BLaER1 treated with 17β-estradiol and CSF1 and Interleukin-3, amounts not matched to agents 10 nM and 100 nM (cell line): ENCODE measurements around the gene IL11.
A peak's percentile ranks its signal among the peaks of the same experiment; 100 is the strongest.
"Not testable (repeated sequence)": the region's sequence is repeated elsewhere in the genome, so short reads cannot be mapped to it uniquely, and the experiment has no call there.

Experiments
- H3K27ac ChIP-seq, 11 experiments: shearing (Covaris generic); formaldehyde crosslinking; 2 replicates each; pipeline ENCODE4 v1.8.1; 2022
- H3K27me3 ChIP-seq, 11 experiments: shearing (Covaris generic); formaldehyde crosslinking; 2 replicates each; pipeline ENCODE4 v1.8.1; 2022
- H3K36me3 ChIP-seq, 11 experiments: shearing (Covaris generic); formaldehyde crosslinking; 2 replicates each; pipeline ENCODE4 v1.8.1; 2022
- H3K4me1 ChIP-seq, 10 experiments: shearing (Covaris generic); formaldehyde crosslinking; 2 replicates each; pipeline ENCODE4 v1.8.1; 2022
- H3K4me2 ChIP-seq, 11 experiments: shearing (Covaris generic); formaldehyde crosslinking; 2 replicates each; pipeline ENCODE4 v1.8.1; 2022
- H3K4me3 ChIP-seq, 10 experiments: shearing (Covaris generic); formaldehyde crosslinking; 2 replicates each; pipeline ENCODE4 v1.8.1; 2022
- H3K9ac ChIP-seq, 11 experiments: shearing (Covaris generic); formaldehyde crosslinking; 2 replicates each; pipeline ENCODE4 v1.8.1; 2022
- H3K9me3 ChIP-seq, 11 experiments: shearing (Covaris generic); formaldehyde crosslinking; replicated peaks in 1 of 11; 2 replicates each; pipeline ENCODE4 v1.8.1; 2022
- H4K20me1 ChIP-seq, 11 experiments: shearing (Covaris generic); formaldehyde crosslinking; 2 replicates each; pipeline ENCODE4 v1.8.1; 2022
- Cebpa-rat ChIP-seq, 11 experiments: shearing (Covaris generic); IDR thresholded peaks; 2 replicates each; pipeline ENCODE4 v1.8.1; 2022

Gene IL11

GRCh38 chr19:55406826-55407549 lies 36.7 kb upstream of the IL11 start:
- H3K36me3 ChIP-seq: peaks cover 33 to 49% (median 46%) of the 10 kb centered on the region in 11 experiments
- peak overlapping the region; percentile 97 to 100 (median 99) for H3K9ac ChIP-seq
- peaks cover 0 to 26% (median 17%) of the 10 kb centered on the region in 11 experiments; a peak in 15 of 22 replicates for H3K9me3 ChIP-seq
- peaks cover 40 to 56% (median 54%) of the 10 kb centered on the region in 10 experiments for H3K4me1 ChIP-seq
- peak overlapping the region; percentile 92 to 100 (median 97) for H3K4me2 ChIP-seq
- H3K27me3 ChIP-seq: no peaks in the 10 kb centered on the region
- peak overlapping the region; percentile 89 to 100 (median 98) for H3K4me3 ChIP-seq
- peaks cover 18 to 56% (median 50%) of the 10 kb centered on the region in 11 experiments; a peak in 21 of 22 replicates for H4K20me1 ChIP-seq
- no peak for TF ChIP-seq Cebpa-rat (IDR thresholded peaks at IDR 0.05)
- H3K27ac ChIP-seq: peak overlapping the region; percentile 91 to 99 (median 96)

GRCh38 chr19:55406091-55406825 lies 36.0 kb upstream of the IL11 start:
- Histone ChIP-seq H3K27me3 (no peaks in the 10 kb centered on the region), H3K36me3 (peaks cover 39 to 56% (median 52%) of the 10 kb centered on the region in 11 experiments), H3K4me1 (peaks cover 40 to 59% (median 56%) of the 10 kb centered on the region in 10 experiments), H3K27ac (peak overlapping the region in 10 of 11 experiments; percentile 91 to 99 (median 96); a peak in 20 of 22 replicates), H4K20me1 (peaks cover 24 to 63% (median 57%) of the 10 kb centered on the region in 11 experiments; a peak in 21 of 22 replicates), H3K9ac (peak overlapping the region; percentile 97 to 100 (median 99)), H3K4me3 (peak overlapping the region; percentile 89 to 100 (median 98)), H3K9me3 (peaks cover 0 to 26% (median 17%) of the 10 kb centered on the region in 11 experiments; a peak in 15 of 22 replicates), H3K4me2 (peak overlapping the region; percentile 92 to 100 (median 97))
- TF ChIP-seq Cebpa-rat (IDR thresholded peaks at IDR 0.05): no peak

- Histone ChIP-seq H3K9ac (peak overlapping the region; percentile 97 to 100 (median 99)), H3K4me3 (peak overlapping the region; percentile 11 to 100 (median 98); a peak in 18 of 20 replicates), H3K27ac (peak overlapping the region in 2 of 11 experiments; percentile 96 to 99; a peak in 3 of 22 replicates), H3K36me3 (peaks cover 43 to 62% (median 58%) of the 10 kb centered on the region in 11 experiments), H3K9me3 (peaks cover 0 to 22% (median 17%) of the 10 kb centered on the region in 11 experiments; a peak in 15 of 22 replicates), H3K27me3 (no peaks in the 10 kb centered on the region), H4K20me1 (peaks cover 24 to 69% (median 63%) of the 10 kb centered on the region in 11 experiments; a peak in 21 of 22 replicates), H3K4me2 (peak overlapping the region; percentile 92 to 100 (median 97)), H3K4me1 (peaks cover 40 to 59% (median 56%) of the 10 kb centered on the region in 10 experiments)
- TF ChIP-seq Cebpa-rat (IDR thresholded peaks at IDR 0.05): no peak
These were observed 35.4 kb upstream of the IL11 start for GRCh38 chr19:55405638-55406037.

GRCh38 chr19:55402509-55402908 lies 32.2 kb upstream of the IL11 start:
- no peak for TF ChIP-seq Cebpa-rat (IDR thresholded peaks at IDR 0.05)
- no peaks in the 10 kb centered on the region for H3K27me3 ChIP-seq
- no peaks in the 10 kb centered on the region for H3K9me3 ChIP-seq
- H4K20me1 ChIP-seq: peaks cover 29 to 97% (median 85%) of the 10 kb centered on the region in 11 experiments; a peak in 21 of 22 replicates
- peaks cover 49 to 82% (median 73%) of the 10 kb centered on the region in 11 experiments for H3K36me3 ChIP-seq
- peak overlapping the region in 10 of 11 experiments; percentile 10 to 41 (median 33); a peak in 14 of 22 replicates for H3K9ac ChIP-seq
- peaks cover 34 to 68% (median 54%) of the 10 kb centered on the region in 10 experiments for H3K4me1 ChIP-seq
- no peak overlapping the region; a peak in 1 of 22 replicates for H3K27ac ChIP-seq
- H3K4me3 ChIP-seq: 0 out of 20 replicates have a peak overlapping the region, but pooled peaks of 1 of the 10 experiments have one; percentile 3
- peak overlapping the region in 10 of 11 experiments; percentile 37 to 100 (median 96); a peak in 16 of 22 replicates for H3K4me2 ChIP-seq

GRCh38 chr19:55401390-55401789 lies 31.1 kb upstream of the IL11 start:
- not testable (repeated sequence) for H3K27me3 ChIP-seq, H3K9me3 ChIP-seq, H3K4me3 ChIP-seq, H3K27ac ChIP-seq, H3K4me2 ChIP-seq, H3K9ac ChIP-seq
- Histone ChIP-seq H3K36me3 (peaks cover 49 to 78% (median 69%) of the 10 kb centered on the region in 11 experiments), H4K20me1 (peaks cover 29 to 86% (median 78%) of the 10 kb centered on the region in 11 experiments; a peak in 21 of 22 replicates), H3K4me1 (peaks cover 29 to 65% (median 51%) of the 10 kb centered on the region in 10 experiments)

GRCh38 chr19:55400281-55401087 lies 30.2 kb upstream of the IL11 start:
- peaks cover 28 to 83% (median 69%) of the 10 kb centered on the region in 11 experiments; a peak in 21 of 22 replicates for H4K20me1 ChIP-seq
- H3K9ac ChIP-seq: 0 out of 22 replicates have a peak overlapping the region, but pooled peaks of 1 of the 11 experiments have one; percentile 24

GRCh38 chr19:55398200-55398925 lies 28.1 kb upstream of the IL11 start:
- TF ChIP-seq Cebpa-rat (IDR thresholded peaks at IDR 0.05): peak in 3 of 11 experiments; percentile 18 to 78 (median 56); a peak in 3 of 22 replicates
- Histone ChIP-seq H4K20me1 (peaks cover 25 to 78% (median 52%) of the 10 kb centered on the region in 11 experiments; a peak in 20 of 22 replicates), H3K9me3 (no peaks in the 10 kb centered on the region), H3K9ac (no peak overlapping the region), H3K4me1 (peaks cover 4 to 35% (median 21%) of the 10 kb centered on the region in 10 experiments; a peak in 17 of 20 replicates), H3K27ac (peak overlapping the region in 7 of 11 experiments; percentile 7 to 55 (median 26); a peak in 5 of 22 replicates), H3K27me3 (no peaks in the 10 kb centered on the region), H3K4me2 (peak overlapping the region in 4 of 11 experiments; percentile 3 to 35 (median 25); a peak in 7 of 22 replicates), H3K36me3 (peaks cover 30 to 50% (median 39%) of the 10 kb centered on the region in 11 experiments), H3K4me3 (no peak overlapping the region)

More at GRCh38 chr19:55400281-55401087, 30.2 kb upstream of the IL11 start:
- peak overlapping the region in 1 of 11 experiments; percentile 9; a peak in 1 of 22 replicates for H3K27ac ChIP-seq
- H3K9me3 ChIP-seq: no peaks in the 10 kb centered on the region
- no peak for TF ChIP-seq Cebpa-rat (IDR thresholded peaks at IDR 0.05)
- no peaks in the 10 kb centered on the region for H3K27me3 ChIP-seq
- no peak overlapping the region for H3K4me3 ChIP-seq
- peaks cover 20 to 56% (median 41%) of the 10 kb centered on the region in 10 experiments for H3K4me1 ChIP-seq
- no peak overlapping the region for H3K4me2 ChIP-seq
- H3K36me3 ChIP-seq: peaks cover 43 to 71% (median 60%) of the 10 kb centered on the region in 11 experiments
